HG03469 (cell line): ENCODE data around the gene FUZ.

Experiments used
- ATAC-seq: cut with Tn5 transposase; IDR thresholded peaks from one replicate; pipeline ENCODE4 v1.9.1; 2021; ENCODE audit warnings: mild to moderate bottlenecking, moderate library complexity, moderate number of reproducible peaks; ENCODE audit not compliant: unreplicated experiment

The FUZ gene

DNA sequence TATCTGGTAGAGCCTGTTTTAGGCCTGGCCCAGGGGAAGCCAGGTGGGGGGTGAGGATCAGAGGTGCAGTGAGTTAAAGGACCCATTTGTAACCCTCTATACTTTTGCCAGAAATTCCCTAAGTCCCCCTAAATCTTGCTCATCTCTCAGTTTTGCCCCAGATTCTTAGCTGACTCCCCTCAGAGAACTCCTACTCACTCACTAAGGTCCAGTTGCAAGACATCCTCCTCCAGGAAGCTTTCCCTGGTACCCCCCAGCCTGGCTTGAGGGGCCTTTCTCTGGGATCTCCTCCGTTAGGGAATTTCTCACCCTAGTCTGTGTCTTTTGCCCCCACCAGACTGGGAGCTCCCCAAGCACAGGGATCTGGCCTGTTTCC is 51.9 kb downstream of the FUZ start:
- no peak for ATAC-seq

DNA sequence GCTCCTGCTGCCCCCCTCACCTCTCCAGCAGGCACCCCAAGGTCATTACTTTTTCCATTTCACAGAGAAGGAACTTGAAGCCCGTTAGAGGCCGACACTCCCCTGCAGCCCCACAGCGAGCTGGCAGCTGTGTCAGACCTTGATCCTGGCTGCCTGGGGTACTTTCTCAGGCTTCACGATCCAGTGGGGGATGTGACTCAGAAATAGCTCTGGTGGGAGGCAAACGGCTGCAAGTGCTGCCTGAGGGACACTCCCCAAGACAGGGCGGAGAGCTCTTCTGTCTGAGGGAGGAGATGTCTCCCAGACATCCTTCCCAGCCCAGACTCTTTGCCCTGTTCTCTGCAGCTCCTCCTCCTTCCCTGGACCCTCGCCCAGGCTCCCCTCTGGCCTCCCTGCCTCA is 54.8 kb downstream of the FUZ start:
- no peak for ATAC-seq
